Neuronal stem cell (in vitro differentiated cells): ENCODE results near the gene TNFRSF25.
A peak's percentile ranks its signal among the peaks of the same experiment; 100 is the strongest.

Experiments
- DNase-seq: peaks from one replicate; pipeline ENCODE4 v3.0.0-alpha.2; 2013; ENCODE audit warnings: low spot score
- H2AFZ ChIP-seq: one replicate; pipeline ENCODE4 v1.6.1; 2013; ENCODE audit warnings: mild to moderate bottlenecking, low read length, inconsistent platforms
- H2AK5ac ChIP-seq: 2 replicates; pipeline ENCODE4 v1.6.1; 2013; ENCODE audit warnings: low read depth, mild to moderate bottlenecking, inconsistent platforms, low read length, moderate library complexity, mixed read lengths
- H2BK120ac ChIP-seq: 2 replicates; pipeline ENCODE4 v1.6.1; 2013; ENCODE audit warnings: low read depth, mild to moderate bottlenecking, inconsistent platforms, low read length, moderate library complexity, mixed read lengths
- H2BK12ac ChIP-seq: one replicate; pipeline ENCODE4 v1.6.1; 2013; ENCODE audit warnings: low read length, inconsistent platforms
- H2BK15ac ChIP-seq: 2 replicates; pipeline ENCODE4 v1.6.1; 2013; ENCODE audit warnings: mild to moderate bottlenecking, low read length, inconsistent platforms, mixed read lengths
- H2BK5ac ChIP-seq: one replicate; pipeline ENCODE4 v1.6.1; 2013; ENCODE audit warnings: inconsistent platforms, mild to moderate bottlenecking, low read length, moderate library complexity
- H3K14ac ChIP-seq: one replicate; pipeline ENCODE4 v1.6.1; 2013; ENCODE audit warnings: low read length, inconsistent platforms
- H3K18ac ChIP-seq: 2 replicates; pipeline ENCODE4 v1.6.1; 2013; ENCODE audit warnings: low read length, inconsistent platforms
- H3K23ac ChIP-seq: 2 replicates; pipeline ENCODE4 v1.6.1; 2013; ENCODE audit warnings: low read depth, mild to moderate bottlenecking, mixed read lengths, low read length, inconsistent platforms; ENCODE audit not compliant: poor library complexity
- H3K27ac ChIP-seq: replicated peaks from 3 replicates; pipeline ENCODE4 v1.5.1; 2013; ENCODE audit warnings: low read length, inconsistent platforms
- H3K27me3 ChIP-seq, 3 experiments: 2 replicates each; pipeline ENCODE4 v1.6.1; 2013; ENCODE audit warnings: low read length in 3 of 3, mild to moderate bottlenecking in 2 of 3, inconsistent platforms in 1 of 3, low read depth in 1 of 3, mixed read lengths in 1 of 3, moderate library complexity in 1 of 3; ENCODE audit not compliant: control insufficient read depth in 3 of 3, insufficient read depth in 3 of 3
- H3K36me3 ChIP-seq, 2 donors: replicated peaks in 1 of 2; 2 replicates each; pipeline ENCODE4 v1.6.1; 2013; ENCODE audit warnings: low read length in 2 of 2; ENCODE audit not compliant: control insufficient read depth in 2 of 2, insufficient read depth in 2 of 2
- H3K4ac ChIP-seq: 2 replicates; pipeline ENCODE4 v1.6.1; 2013; ENCODE audit warnings: inconsistent platforms, mild to moderate bottlenecking, low read length, moderate library complexity
- H3K4me1 ChIP-seq, 2 donors: 1 replicate in 1 of 2; 2 replicates in 1 of 2; pipeline ENCODE4 v1.6.1; 2013; ENCODE audit warnings: low read length in 2 of 2, low read depth in 1 of 2; ENCODE audit not compliant: control insufficient read depth in 2 of 2, insufficient read depth in 1 of 2
- H3K4me2 ChIP-seq: one replicate; pipeline ENCODE4 v1.6.1; 2013; ENCODE audit warnings: mild to moderate bottlenecking, low read length, inconsistent platforms; ENCODE audit not compliant: insufficient read depth, poor library complexity, severe bottlenecking
- H3K4me3 ChIP-seq, 2 donors: 2 replicates each; pipeline ENCODE4 v1.5.1; 2013; ENCODE audit warnings: low read length in 2 of 2, mild to moderate bottlenecking in 2 of 2, inconsistent platforms in 1 of 2, moderate library complexity in 1 of 2
- H3K79me1 ChIP-seq: one replicate; pipeline ENCODE4 v1.6.1; 2013; ENCODE audit warnings: low read depth, mild to moderate bottlenecking, inconsistent platforms, low read length, moderate library complexity
- H3K9ac ChIP-seq: one replicate; pipeline ENCODE4 v1.6.1; 2013; ENCODE audit warnings: mild to moderate bottlenecking, low read depth, low read length, inconsistent platforms; ENCODE audit not compliant: poor library complexity
- H3K9me3 ChIP-seq, 2 donors: replicated peaks in 1 of 2; 2 replicates each; pipeline versions ENCODE3 to v1.6.1; 2013; ENCODE audit warnings: low read length in 2 of 2, mild to moderate bottlenecking in 2 of 2, inconsistent platforms in 1 of 2, low read depth in 1 of 2, mixed read lengths in 1 of 2, moderate library complexity in 1 of 2; ENCODE audit not compliant: control insufficient read depth in 2 of 2, insufficient read depth in 1 of 2
- H4K8ac ChIP-seq: one replicate; pipeline ENCODE4 v1.6.1; 2013; ENCODE audit warnings: low read depth, mild to moderate bottlenecking, inconsistent platforms, low read length, moderate library complexity
- H4K91ac ChIP-seq: one replicate; pipeline ENCODE4 v1.6.1; 2013; ENCODE audit warnings: low read length, low read depth, mild to moderate bottlenecking, inconsistent platforms; ENCODE audit not compliant: poor library complexity
- WGBS, 2 donors: extraction: QIAGEN DNeasy Blood & Tissue Kit; methylation state at CpG; one replicate each; pipeline ENCODE4 v1.1.7; 2013; ENCODE audit warnings: missing lambda C conversion rate in 2 of 2, mixed read lengths in 1 of 2; ENCODE audit not compliant: insufficient read length in 2 of 2, insufficient replicate concordance in 1 of 2; ENCODE audit errors: extremely low coverage in 2 of 2; 5-methylcytosine and 5-hydroxymethylcytosine counted together

TNFRSF25 gene

GRCh38 chr1:6489799-6490180 lies 23.8 kb upstream of the TNFRSF25 start:
- Histone ChIP-seq H3K4me2 (peak overlapping the region; percentile 92), H2AK5ac (peak overlapping the region; percentile 94), H3K18ac (peak overlapping the region; percentile 93), H2BK15ac (peak overlapping the region; percentile 54), H2AFZ (peak overlapping the region; percentile 98), H4K8ac (no peak overlapping the region), H2BK5ac (peak overlapping the region; percentile 47), H2BK120ac (no peak overlapping the region), H3K9me3 (no peaks in the 10 kb centered on the region), H4K91ac (no peak overlapping the region), H3K4me1 (peaks cover 12 to 18% of the 10 kb centered on the region in 2 donors), H3K27ac (no peak overlapping the region), H3K4ac (peak overlapping the region; percentile 71), H2BK12ac (no peak overlapping the region), H3K4me3 (peak overlapping the region; percentile 68 to 86), H3K23ac (peak overlapping the region; percentile 83), H3K9ac (peak overlapping the region; percentile 83), H3K36me3 (no peaks in the 10 kb centered on the region), H3K79me1 (peaks cover 2% of the 10 kb centered on the region), H3K27me3 (no peaks in the 10 kb centered on the region), H3K14ac (peak overlapping the region; percentile 84)
- WGBS, 2 donors, result no CpG with 5 or more reads among the region's 21 CpGs
- DNase-seq, result peak; percentile 73

- Histone ChIP-seq H3K4me1 (peaks cover 16 to 19% of the 10 kb centered on the region in 2 donors), H3K27me3 (no peaks in the 10 kb centered on the region), H3K79me1 (peaks cover 2% of the 10 kb centered on the region), H3K36me3 (no peaks in the 10 kb centered on the region), H2AFZ (peak overlapping the region; percentile 98), H2BK120ac (no peak overlapping the region), H4K8ac (no peak overlapping the region), H3K4me3 (no peak overlapping the region), H3K23ac (peak overlapping the region; percentile 83), H3K14ac (no peak overlapping the region), H2BK15ac (no peak overlapping the region), H3K4ac (no peak overlapping the region), H3K18ac (peak overlapping the region; percentile 2), H3K4me2 (no peak overlapping the region), H2BK12ac (no peak overlapping the region), H2BK5ac (peak overlapping the region; percentile 47), H4K91ac (no peak overlapping the region), H3K9ac (peak overlapping the region; percentile 66), H2AK5ac (no peak overlapping the region), H3K9me3 (no peaks in the 10 kb centered on the region), H3K27ac (no peak overlapping the region)
- no peak for DNase-seq
- no CpG with 5 or more reads among the region's 9 CpGs for WGBS, 2 donors
Observed at GRCh38 chr1:6489383-6489765, 23.4 kb upstream of the TNFRSF25 start.

GRCh38 chr1:6488602-6489382 lies 22.8 kb upstream of the TNFRSF25 start:
- H3K4me1 ChIP-seq, result peaks cover 16 to 22% of the 10 kb centered on the region in 2 donors
- DNase-seq, result no peak
- no peak overlapping the region for H4K91ac ChIP-seq
- H2BK15ac ChIP-seq, result no peak overlapping the region
- H3K9ac ChIP-seq, result peak overlapping the region; percentile 66
- H4K8ac ChIP-seq, result no peak overlapping the region
- no peak overlapping the region for H3K4ac ChIP-seq
- no peak overlapping the region for H3K18ac ChIP-seq
- H3K23ac ChIP-seq, result no peak overlapping the region
- WGBS, 2 donors, result no CpG with 5 or more reads among the region's 13 CpGs
- H3K9me3 ChIP-seq, result no peaks in the 10 kb centered on the region
- no peaks in the 10 kb centered on the region for H3K36me3 ChIP-seq
- no peak overlapping the region for H3K27ac ChIP-seq
- no peak overlapping the region for H2AFZ ChIP-seq
- no peak overlapping the region for H3K4me2 ChIP-seq
- H3K4me3 ChIP-seq, result no peak overlapping the region
- peaks cover 2% of the 10 kb centered on the region for H3K79me1 ChIP-seq
- H2BK12ac ChIP-seq, result no peak overlapping the region
- no peak overlapping the region for H2BK120ac ChIP-seq
- no peak overlapping the region for H2AK5ac ChIP-seq
- H2BK5ac ChIP-seq, result no peak overlapping the region
- no peak overlapping the region for H3K14ac ChIP-seq
- no peaks in the 10 kb centered on the region for H3K27me3 ChIP-seq

- Histone ChIP-seq H4K91ac (no peak overlapping the region), H3K79me1 (peaks cover 2% of the 10 kb centered on the region), H2BK120ac (no peak overlapping the region), H2AK5ac (no peak overlapping the region), H2AFZ (no peak overlapping the region), H2BK5ac (no peak overlapping the region), H3K18ac (no peak overlapping the region), H3K4ac (no peak overlapping the region), H3K9ac (no peak overlapping the region), H3K27me3 (no peaks in the 10 kb centered on the region), H3K4me3 (no peak overlapping the region), H2BK12ac (no peak overlapping the region), H4K8ac (no peak overlapping the region), H3K27ac (no peak overlapping the region), H3K4me1 (peaks cover 16 to 22% of the 10 kb centered on the region in 2 donors), H2BK15ac (no peak overlapping the region), H3K23ac (no peak overlapping the region), H3K9me3 (no peaks in the 10 kb centered on the region), H3K14ac (no peak overlapping the region), H3K4me2 (no peak overlapping the region), H3K36me3 (peaks cover 0 to 3% of the 10 kb centered on the region in 2 donors)
- no CpG with 5 or more reads among the region's 14 CpGs for WGBS, 2 donors
- no peak for DNase-seq
Observed at GRCh38 chr1:6487804-6488484, 22.0 kb upstream of the TNFRSF25 start.
